K562 (cell line): ENCODE data around the gene B3GALNT2. TPM values are rescaled to one million over a fixed set of nuclear protein-coding genes. Genes with fewer than 3 reads are reported as not detected.

Source experiments
- CHD1 ChIP-seq: fragments of 200-600 bp; sonication (generic); IDR thresholded peaks from one replicate; pipeline ENCODE4 v1.6.1; 2012; ENCODE audit warnings: mild to moderate bottlenecking, moderate library complexity, low read length, inconsistent platforms
- CREB1 ChIP-seq, 2 experiments: sonication (generic) in 1 of 2; formaldehyde crosslinking in 1 of 2; IDR thresholded peaks; 2 replicates each; pipeline versions ENCODE4 v1.6.1 to v1.8.0; 2012 to 2022; ENCODE audit warnings: inconsistent platforms in 1 of 2, mild to moderate bottlenecking in 1 of 2, missing genetic modification reagents in 1 of 2, moderate library complexity in 1 of 2
- DNMT1 ChIP-seq: fragments of 450-650 bp; IDR thresholded peaks from 2 replicates; pipeline ENCODE4 v1.6.1; 2016; ENCODE audit warnings: antibody characterized with exemption, mild to moderate bottlenecking
- ILF3 ChIP-seq: fragments of 450-650 bp; IDR thresholded peaks from 2 replicates; pipeline ENCODE4 v1.6.1; 2018; ENCODE audit warnings: antibody characterized with exemption, mild to moderate bottlenecking, moderate library complexity, borderline replicate concordance
- MAFF ChIP-seq: IDR thresholded peaks from 2 replicates; pipeline ENCODE4 v1.6.1; 2012; ENCODE audit warnings: low read length, improper control_type of control experiment
- MCM3 ChIP-seq: fragments of 450-650 bp; IDR thresholded peaks from 2 replicates; pipeline ENCODE4 v1.6.1; 2016
- NCOR1 ChIP-seq: fragments of 450-650 bp; IDR thresholded peaks from 2 replicates; pipeline ENCODE4 v1.6.1; 2016; ENCODE audit warnings: mild to moderate bottlenecking, moderate library complexity
- NFXL1 ChIP-seq: fragments of 450-650 bp; formaldehyde crosslinking; IDR thresholded peaks from 2 replicates; pipeline ENCODE4 v1.4.0; 2021; ENCODE audit warnings: mild to moderate bottlenecking
- NR2C2 ChIP-seq, 2 experiments: fragments of 200-800 bp in 1 of 2; sonication (Bioruptor generic) in 1 of 2; sonication (generic) in 1 of 2; formaldehyde crosslinking in 1 of 2; IDR thresholded peaks; 2 replicates each; pipeline versions ENCODE4 v1.6.1 to v1.8.0; 2016 to 2022; ENCODE audit warnings: mild to moderate bottlenecking in 1 of 2, missing compliant biosample characterization in 1 of 2, missing genetic modification characterization in 1 of 2, missing genetic modification reagents in 1 of 2
- PHTF2 ChIP-seq: fragments of 250-450 bp; sonication (Bioruptor Pico); IDR thresholded peaks from 2 replicates; pipeline ENCODE4 v1.5.0; 2021; ENCODE audit warnings: mild to moderate bottlenecking
- RBM34 ChIP-seq: fragments of 200-400 bp; formaldehyde crosslinking; IDR thresholded peaks from 2 replicates; pipeline ENCODE4 v1.6.1; 2018; ENCODE audit warnings: low read length, borderline replicate concordance; ENCODE audit not compliant: insufficient read depth
- SRSF9 ChIP-seq: fragments of 200-400 bp; formaldehyde crosslinking; IDR thresholded peaks from 2 replicates; pipeline ENCODE4 v1.6.1; 2017; ENCODE audit warnings: low read depth, low read length, borderline replicate concordance
- YY1 ChIP-seq, 3 experiments: IDR thresholded peaks; 2 replicates each; pipeline ENCODE4 v1.6.1; 2011; ENCODE audit warnings: low read length in 2 of 3, mild to moderate bottlenecking in 2 of 3, moderate library complexity in 2 of 3, borderline replicate concordance in 1 of 3, control low read depth in 1 of 3, low read depth in 1 of 3; ENCODE audit not compliant: insufficient read depth in 3 of 3, insufficient replicate concordance in 2 of 3, control insufficient read depth in 1 of 3, insufficient read length in 1 of 3; ENCODE audit errors: extremely low read depth in 1 of 3
- ZNF143 ChIP-seq: sonication (generic); formaldehyde crosslinking; IDR thresholded peaks from 2 replicates; pipeline ENCODE4 v1.9.0; 2022; ENCODE audit warnings: mild to moderate bottlenecking, missing genetic modification reagents
- ZNF589 ChIP-seq: fragments of 200-800 bp; sonication (Bioruptor generic); IDR thresholded peaks from 2 replicates; pipeline ENCODE4 v1.6.1; 2016; ENCODE audit warnings: low read depth, missing genetic modification characterization, missing compliant biosample characterization
- ZNF699 ChIP-seq: fragments of 250-450 bp; sonication (Bioruptor Pico); IDR thresholded peaks from 2 replicates; pipeline ENCODE4 v1.8.0; 2021; ENCODE audit warnings: mild to moderate bottlenecking, moderate library complexity; ENCODE audit not compliant: insufficient replicate concordance
- ZNF785 ChIP-seq: fragments of 250-450 bp; sonication (Bioruptor Pico); IDR thresholded peaks from 2 replicates; pipeline ENCODE4 v1.4.0; 2020; ENCODE audit warnings: mild to moderate bottlenecking
- ZSCAN32 ChIP-seq: fragments of 450-650 bp; formaldehyde crosslinking; IDR thresholded peaks from 2 replicates; pipeline ENCODE4 v1.4.0; 2020; ENCODE audit warnings: mild to moderate bottlenecking, moderate library complexity
- polyA plus RNA-seq, 8 experiments: library from polyadenylated mRNA; depleted of rRNA in 4 of 8; stranded (reverse) in 5 of 8; unstranded in 3 of 8; fragments of >200 nt; fragmentation: Nextera tagmentation in 2 of 8; fragmentation: Illumina TruSeq in 1 of 8; extraction: Ambion mirVana in 2 of 8; extraction: Trizol in 1 of 8; gene quantifications; 2 replicates each; pipeline versions ENCODE4 v1.2.1 to v1.2.3, GENCODE V29; 2011 to 2014; ENCODE audit warnings: inconsistent platforms in 1 of 8, missing spikeins in 1 of 8
- total RNA-seq, 7 experiments: library from RNA; depleted of rRNA in 6 of 7; stranded (reverse); fragments of >200 nt in 6 of 7; fragmentation: Illumina TruSeq in 2 of 7; extraction: Trizol in 2 of 7; gene quantifications; 2 replicates each; pipeline versions ENCODE4 v1.2.1 to v1.2.3, GENCODE V29; 2011 to 2021; ENCODE audit warnings: low replicate concordance in 1 of 7
- TF ChIP-seq, protein P1 (sequence below): fragments of 250-450 bp; sonication (Bioruptor Pico); IDR thresholded peaks from 2 replicates; pipeline ENCODE4 v1.4.0; 2020; ENCODE audit warnings: mild to moderate bottlenecking, moderate library complexity, borderline replicate concordance
- TF ChIP-seq, protein P2 (sequence below): fragments of 450-650 bp; formaldehyde crosslinking; IDR thresholded peaks from 2 replicates; pipeline ENCODE4 v1.4.0; 2022; ENCODE audit warnings: missing genetic modification characterization
- TF ChIP-seq, protein P3 (sequence below): fragments of 450-650 bp; IDR thresholded peaks from 2 replicates; pipeline ENCODE4 v1.6.1; 2016
- TF ChIP-seq, protein P4 (sequence below): fragments of 250-450 bp; sonication (Bioruptor Pico); IDR thresholded peaks from 2 replicates; pipeline ENCODE4 v1.8.0; 2021; ENCODE audit warnings: moderate library complexity, mild to moderate bottlenecking, inconsistent platforms

B3GALNT2 gene
- total and polyA plus RNA-seq, 9 of the 15 experiments (the other 6 are each of a cell fraction or from before 2014, with no cell fraction given) = 2.0 to 31.7 (median 22.9) TPM

DNA sequence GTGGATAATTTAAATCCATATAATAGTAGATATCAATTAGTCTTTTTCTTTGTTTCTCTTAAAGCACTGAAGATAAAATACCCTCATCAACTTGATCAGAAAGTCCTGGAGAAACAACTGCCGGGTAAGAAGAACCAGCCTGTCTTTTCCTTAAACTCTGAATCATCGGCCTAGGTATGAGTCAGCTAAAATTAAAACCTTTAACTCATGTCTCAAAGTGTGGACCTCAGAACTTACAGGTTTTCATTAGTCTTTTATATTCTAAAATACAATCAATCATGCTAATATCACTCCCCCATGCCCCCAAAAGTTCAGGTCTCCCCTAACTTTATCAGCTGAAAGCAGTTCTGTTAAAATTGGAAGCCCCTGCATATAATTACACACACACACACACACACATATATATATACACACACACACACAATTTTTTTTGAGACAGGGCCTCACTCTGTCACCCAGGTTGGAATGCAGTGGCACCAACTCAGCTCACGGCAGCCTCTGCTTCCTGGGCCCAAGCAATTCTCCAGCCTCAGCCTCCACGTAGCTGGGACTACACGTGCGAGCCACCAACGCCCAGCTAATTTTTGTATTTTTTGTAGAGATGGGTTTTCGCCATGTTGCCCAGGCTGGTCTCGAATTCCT is 61.3 kb downstream of the B3GALNT2 start (continued):
- TF ChIP-seq ILF3 = 0 out of 2 replicates have a peak, but pooled peaks have one; percentile 32
- TF ChIP-seq, protein P1, sequence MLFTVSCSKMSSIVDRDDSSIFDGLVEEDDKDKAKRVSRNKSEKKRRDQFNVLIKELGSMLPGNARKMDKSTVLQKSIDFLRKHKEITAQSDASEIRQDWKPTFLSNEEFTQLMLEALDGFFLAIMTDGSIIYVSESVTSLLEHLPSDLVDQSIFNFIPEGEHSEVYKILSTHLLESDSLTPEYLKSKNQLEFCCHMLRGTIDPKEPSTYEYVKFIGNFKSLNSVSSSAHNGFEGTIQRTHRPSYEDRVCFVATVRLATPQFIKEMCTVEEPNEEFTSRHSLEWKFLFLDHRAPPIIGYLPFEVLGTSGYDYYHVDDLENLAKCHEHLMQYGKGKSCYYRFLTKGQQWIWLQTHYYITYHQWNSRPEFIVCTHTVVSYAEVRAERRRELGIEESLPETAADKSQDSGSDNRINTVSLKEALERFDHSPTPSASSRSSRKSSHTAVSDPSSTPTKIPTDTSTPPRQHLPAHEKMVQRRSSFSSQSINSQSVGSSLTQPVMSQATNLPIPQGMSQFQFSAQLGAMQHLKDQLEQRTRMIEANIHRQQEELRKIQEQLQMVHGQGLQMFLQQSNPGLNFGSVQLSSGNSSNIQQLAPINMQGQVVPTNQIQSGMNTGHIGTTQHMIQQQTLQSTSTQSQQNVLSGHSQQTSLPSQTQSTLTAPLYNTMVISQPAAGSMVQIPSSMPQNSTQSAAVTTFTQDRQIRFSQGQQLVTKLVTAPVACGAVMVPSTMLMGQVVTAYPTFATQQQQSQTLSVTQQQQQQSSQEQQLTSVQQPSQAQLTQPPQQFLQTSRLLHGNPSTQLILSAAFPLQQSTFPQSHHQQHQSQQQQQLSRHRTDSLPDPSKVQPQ (CRISPR knock-in tag) = no peak
- TF ChIP-seq MCM3 = no peak
- TF ChIP-seq, protein P2, sequence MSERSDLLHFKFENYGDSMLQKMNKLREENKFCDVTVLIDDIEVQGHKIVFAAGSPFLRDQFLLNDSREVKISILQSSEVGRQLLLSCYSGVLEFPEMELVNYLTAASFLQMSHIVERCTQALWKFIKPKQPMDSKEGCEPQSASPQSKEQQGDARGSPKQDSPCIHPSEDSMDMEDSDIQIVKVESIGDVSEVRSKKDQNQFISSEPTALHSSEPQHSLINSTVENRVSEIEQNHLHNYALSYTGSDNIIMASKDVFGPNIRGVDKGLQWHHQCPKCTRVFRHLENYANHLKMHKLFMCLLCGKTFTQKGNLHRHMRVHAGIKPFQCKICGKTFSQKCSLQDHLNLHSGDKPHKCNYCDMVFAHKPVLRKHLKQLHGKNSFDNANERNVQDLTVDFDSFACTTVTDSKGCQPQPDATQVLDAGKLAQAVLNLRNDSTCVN (CRISPR knock-in tag) = 0 out of 2 replicates have a peak, but pooled peaks have one; percentile 6
- no peak for TF ChIP-seq SRSF9
- TF ChIP-seq ZNF785 (CRISPR knock-in tag) = no peak
- TF ChIP-seq NCOR1 = 0 out of 2 replicates have a peak, but pooled peaks have one; percentile 7
- no peak for TF ChIP-seq ZNF699
- no peak for TF ChIP-seq PHTF2
- TF ChIP-seq NFXL1 (CRISPR knock-in tag) = no peak
- TF ChIP-seq, protein P3, sequence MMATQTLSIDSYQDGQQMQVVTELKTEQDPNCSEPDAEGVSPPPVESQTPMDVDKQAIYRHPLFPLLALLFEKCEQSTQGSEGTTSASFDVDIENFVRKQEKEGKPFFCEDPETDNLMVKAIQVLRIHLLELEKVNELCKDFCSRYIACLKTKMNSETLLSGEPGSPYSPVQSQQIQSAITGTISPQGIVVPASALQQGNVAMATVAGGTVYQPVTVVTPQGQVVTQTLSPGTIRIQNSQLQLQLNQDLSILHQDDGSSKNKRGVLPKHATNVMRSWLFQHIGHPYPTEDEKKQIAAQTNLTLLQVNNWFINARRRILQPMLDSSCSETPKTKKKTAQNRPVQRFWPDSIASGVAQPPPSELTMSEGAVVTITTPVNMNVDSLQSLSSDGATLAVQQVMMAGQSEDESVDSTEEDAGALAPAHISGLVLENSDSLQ = peak; percentile 17; the same call in 1 of the 2 replicates
- no peak for TF ChIP-seq NR2C2 (CRISPR knock-in tag; IDR thresholded peaks at IDR 0.05)
- TF ChIP-seq NR2C2 (tag; IDR thresholded peaks at IDR 0.05) = peak; percentile 40; the same call in 1 of the 2 replicates
- no peak for TF ChIP-seq ZSCAN32
- TF ChIP-seq CHD1 = no peak
- TF ChIP-seq ZNF589 (CRISPR knock-in tag) = no peak
- no peak for TF ChIP-seq DNMT1
- TF ChIP-seq CREB1 (IDR thresholded peaks at IDR 0.05) = no peak
- no peak for TF ChIP-seq CREB1 (CRISPR knock-in tag; IDR thresholded peaks at IDR 0.05)
- TF ChIP-seq, protein P4, sequence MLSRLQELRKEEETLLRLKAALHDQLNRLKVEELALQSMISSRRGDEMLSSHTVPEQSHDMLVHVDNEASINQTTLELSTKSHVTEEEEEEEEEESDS = no peak
- no peak for TF ChIP-seq YY1 (IDR thresholded peaks at IDR 0.05; ENCODE audit: borderline replicate concordance in 1 of 3, control insufficient read depth in 1 of 3, extremely low read depth in 1 of 3, insufficient read depth in 3 of 3, insufficient read length in 1 of 3, insufficient replicate concordance in 2 of 3, low read depth in 1 of 3, low read length in 2 of 3)
- peak; percentile 95 for TF ChIP-seq MAFF
- TF ChIP-seq ZNF143 (CRISPR knock-in tag) = no peak
- no peak for TF ChIP-seq RBM34
